ENCODE measurements around the gene TLR6.

The TLR6 gene

DNA sequence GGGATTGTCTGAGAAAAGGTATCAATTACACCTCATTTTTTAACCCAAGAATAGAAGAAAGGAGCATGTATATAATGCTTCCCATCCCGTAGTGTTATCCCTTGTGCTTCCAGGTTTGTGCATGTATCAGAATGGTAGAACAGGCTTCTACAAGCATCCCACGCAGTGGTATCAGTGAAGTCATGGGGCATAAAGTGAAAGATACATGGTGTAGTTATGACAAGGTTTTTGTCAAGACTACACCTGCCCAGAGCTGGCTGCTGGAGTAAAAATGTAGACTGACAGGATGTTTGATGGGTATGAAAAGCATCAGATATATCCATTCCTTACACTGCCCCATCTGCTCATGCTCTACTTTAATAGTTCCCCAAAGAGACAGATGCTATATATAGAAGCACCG, 61.5 kb downstream of the TLR6 start:
- TF ChIP-seq, protein P1, sequence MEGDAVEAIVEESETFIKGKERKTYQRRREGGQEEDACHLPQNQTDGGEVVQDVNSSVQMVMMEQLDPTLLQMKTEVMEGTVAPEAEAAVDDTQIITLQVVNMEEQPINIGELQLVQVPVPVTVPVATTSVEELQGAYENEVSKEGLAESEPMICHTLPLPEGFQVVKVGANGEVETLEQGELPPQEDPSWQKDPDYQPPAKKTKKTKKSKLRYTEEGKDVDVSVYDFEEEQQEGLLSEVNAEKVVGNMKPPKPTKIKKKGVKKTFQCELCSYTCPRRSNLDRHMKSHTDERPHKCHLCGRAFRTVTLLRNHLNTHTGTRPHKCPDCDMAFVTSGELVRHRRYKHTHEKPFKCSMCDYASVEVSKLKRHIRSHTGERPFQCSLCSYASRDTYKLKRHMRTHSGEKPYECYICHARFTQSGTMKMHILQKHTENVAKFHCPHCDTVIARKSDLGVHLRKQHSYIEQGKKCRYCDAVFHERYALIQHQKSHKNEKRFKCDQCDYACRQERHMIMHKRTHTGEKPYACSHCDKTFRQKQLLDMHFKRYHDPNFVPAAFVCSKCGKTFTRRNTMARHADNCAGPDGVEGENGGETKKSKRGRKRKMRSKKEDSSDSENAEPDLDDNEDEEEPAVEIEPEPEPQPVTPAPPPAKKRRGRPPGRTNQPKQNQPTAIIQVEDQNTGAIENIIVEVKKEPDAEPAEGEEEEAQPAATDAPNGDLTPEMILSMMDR (IDR thresholded peaks at IDR 0.05; ENCODE audit: extremely low read depth, missing control alignments) = no peak
- DNase-seq (ENCODE audit: low spot score) = no peak

DNA sequence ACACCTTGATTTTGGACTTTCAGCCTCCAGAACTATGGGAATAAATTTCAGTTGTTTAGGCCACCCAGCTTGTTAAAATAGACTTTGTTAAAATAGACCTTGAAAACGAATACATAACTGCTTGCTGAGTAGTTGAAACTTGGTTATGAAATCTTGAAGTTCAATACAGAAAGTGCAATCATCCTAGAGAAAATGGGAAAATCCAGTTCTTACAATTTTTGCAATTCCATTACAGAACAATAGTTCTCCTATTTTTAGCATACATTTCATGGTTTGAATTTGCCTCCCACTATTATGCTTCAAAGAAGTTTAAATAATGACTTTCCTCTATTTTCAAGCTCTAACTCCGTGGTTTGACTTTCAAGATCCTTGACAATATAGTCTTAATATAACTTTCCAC, 62.6 kb downstream of the TLR6 start:
- TF ChIP-seq, protein P1 (IDR thresholded peaks at IDR 0.05; ENCODE audit: extremely low read depth, missing control alignments) = no peak
- DNase-seq (ENCODE audit: low spot score) = no peak

DNA sequence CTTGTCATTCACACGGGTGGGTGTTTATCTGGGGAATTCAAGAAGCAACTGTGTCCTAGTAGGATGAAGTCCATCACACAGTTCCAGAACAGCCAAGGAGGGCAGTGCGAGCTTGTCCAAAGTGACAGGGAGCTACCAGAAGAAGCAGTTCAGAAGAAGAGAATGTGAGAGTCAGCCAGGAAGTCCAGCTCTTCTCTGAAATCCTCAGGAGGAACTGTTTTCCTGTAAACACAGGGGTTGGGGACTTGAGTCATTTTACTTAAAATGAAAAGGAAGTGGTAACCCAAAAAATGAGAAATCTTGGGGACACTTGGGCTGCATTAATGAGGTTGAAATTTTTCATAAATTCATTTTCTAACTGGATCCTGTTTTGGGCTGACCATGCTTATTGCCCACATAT, 65.6 kb downstream of the TLR6 start:
- DNase-seq (ENCODE audit: low spot score) = no peak
- TF ChIP-seq, protein P1 (IDR thresholded peaks at IDR 0.05; ENCODE audit: extremely low read depth, missing control alignments) = no peak

DNA sequence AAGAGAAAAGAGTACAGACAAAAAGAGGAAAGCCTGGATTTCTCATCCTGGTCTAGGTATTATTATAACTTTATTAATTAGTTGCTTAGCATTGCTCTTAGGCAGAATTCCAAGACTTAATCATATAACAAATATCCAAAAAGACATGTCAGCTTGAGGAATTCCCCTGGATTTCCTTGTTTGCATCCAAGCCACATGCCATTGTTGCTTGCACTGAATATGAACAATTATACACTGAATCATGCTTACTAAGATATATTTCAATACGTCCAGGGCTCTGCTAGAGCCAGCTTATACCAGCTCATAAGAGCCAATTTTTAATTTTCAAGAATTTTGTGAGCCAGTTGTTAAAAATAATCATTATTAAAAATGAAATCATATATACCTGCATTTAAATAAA, 68.3 kb downstream of the TLR6 start:
- TF ChIP-seq, protein P1 (IDR thresholded peaks at IDR 0.05; ENCODE audit: extremely low read depth, missing control alignments) = no peak
- DNase-seq (ENCODE audit: low spot score) = no peak

DNA sequence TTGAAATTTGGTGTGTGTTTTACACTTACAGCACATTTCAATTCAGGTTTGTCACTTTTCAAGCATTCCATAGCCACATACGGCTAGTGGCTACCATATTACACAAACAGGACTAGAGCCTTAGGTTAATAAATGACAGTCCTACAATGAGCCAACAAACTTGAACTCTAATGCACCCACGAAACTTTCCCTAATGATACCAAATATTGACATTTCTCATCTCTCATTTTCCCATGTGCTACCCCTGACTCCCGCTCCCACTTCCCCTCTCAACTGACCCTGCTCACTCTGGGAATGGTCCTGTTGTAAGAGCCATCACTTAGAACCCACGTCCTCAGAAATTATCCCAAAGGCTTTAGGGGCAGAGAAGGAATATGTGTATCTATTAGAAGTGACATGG, 68.9 kb downstream of the TLR6 start:
- no peak for DNase-seq (ENCODE audit: low spot score)
- TF ChIP-seq, protein P1 (IDR thresholded peaks at IDR 0.05; ENCODE audit: extremely low read depth, missing control alignments) = no peak

DNA sequence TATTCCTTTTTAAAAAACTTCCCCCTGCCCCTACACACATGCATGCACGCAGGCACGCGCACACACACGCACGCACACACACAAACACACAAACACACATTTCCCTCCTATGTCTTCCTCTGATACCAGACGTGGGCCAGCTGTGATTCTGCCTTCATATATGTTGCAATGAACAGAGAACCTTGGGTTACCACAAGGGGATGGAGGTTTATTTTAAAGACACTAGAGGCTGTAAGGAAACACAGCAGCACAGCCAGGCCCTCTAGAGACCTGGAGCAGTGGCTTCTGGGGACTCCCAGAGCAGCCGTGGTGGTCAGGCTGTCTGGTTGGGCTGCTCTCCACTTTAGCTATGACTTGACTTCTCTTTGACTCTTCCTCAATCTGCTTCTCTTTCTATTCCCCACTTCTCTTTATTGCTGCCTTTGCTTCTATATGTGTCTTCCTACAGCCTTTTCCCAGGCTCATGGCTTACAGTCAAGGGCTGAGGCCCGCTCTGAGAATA, 70.7 kb downstream of the TLR6 start:
- TF ChIP-seq, protein P1 (IDR thresholded peaks at IDR 0.05; ENCODE audit: extremely low read depth, missing control alignments) = no peak
- DNase-seq (ENCODE audit: low spot score) = peak; percentile 63

DNA sequence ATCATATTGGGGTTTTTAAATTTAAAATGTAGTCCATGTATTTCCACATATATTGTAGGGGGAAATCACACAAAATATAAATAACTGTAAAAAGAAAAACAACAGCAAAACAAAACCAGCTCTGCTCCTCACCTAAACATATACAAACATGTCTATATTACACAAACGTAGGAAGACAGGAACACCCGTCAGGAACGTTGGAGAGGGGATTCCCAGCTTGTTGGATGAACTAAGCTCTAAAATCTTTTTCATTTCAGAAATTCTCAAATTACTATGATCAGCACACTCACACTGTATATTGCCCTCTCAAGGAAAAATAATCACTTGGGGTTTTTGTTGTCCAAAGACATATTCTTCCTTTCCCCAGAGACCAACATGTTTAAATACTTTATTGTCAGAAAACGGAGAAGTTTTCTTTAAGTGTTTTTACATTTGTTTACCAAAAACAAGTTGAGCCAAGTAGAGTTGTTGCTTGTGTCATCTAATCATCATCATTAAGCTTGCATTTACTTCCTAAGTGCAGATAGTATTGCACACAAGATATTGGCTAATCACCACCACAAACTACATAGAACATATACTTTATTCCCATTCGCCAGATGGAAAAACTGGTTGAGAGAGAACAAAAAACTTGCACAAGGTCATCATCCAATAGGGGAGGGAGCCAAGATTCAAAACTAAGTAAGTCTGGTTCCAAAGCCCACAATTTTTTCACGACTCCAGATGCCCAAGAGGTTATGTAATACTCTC, 71.4 kb downstream of the TLR6 start:
- no peak for DNase-seq (ENCODE audit: low spot score)
- TF ChIP-seq, protein P1 (IDR thresholded peaks at IDR 0.05; ENCODE audit: extremely low read depth, missing control alignments) = no peak

Data from GM20000 (cell line).